Stimulated activated CD8-positive, alpha-beta memory T cell treated with anti-CD3 and anti-CD28 coated beads, Interleukin-15, amount 100 ng/mL, for 24 hours (primary cell): ENCODE data around the gene ACR.

Experiments used
- DNase-seq: peaks from one replicate; pipeline ENCODE4 v3.0.0-alpha.2; 2020; ENCODE audit warnings: low read depth

Gene ACR

GRCh38 chr22:50717709-50718351, 20.2 kb upstream of the ACR start:
- DNase-seq = no peak

DNA sequence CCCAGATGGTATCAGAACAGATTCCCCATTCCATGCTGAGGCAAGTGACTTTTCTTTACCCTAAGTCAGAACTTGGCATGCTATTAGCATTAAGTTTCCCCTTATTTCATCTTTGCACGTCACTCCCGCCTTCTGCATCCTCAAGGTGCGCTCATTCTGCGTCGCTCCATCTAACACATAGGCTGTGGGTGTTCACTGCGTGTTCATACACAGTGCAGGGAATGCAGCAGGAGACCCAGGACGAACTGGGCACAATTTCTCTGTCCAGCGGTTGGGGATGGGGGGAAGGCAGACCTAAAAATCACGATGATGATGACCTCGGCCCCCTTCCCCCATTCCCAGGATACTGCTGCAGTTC, 19.7 kb upstream of the ACR start:
- DNase-seq = no peak

DNA sequence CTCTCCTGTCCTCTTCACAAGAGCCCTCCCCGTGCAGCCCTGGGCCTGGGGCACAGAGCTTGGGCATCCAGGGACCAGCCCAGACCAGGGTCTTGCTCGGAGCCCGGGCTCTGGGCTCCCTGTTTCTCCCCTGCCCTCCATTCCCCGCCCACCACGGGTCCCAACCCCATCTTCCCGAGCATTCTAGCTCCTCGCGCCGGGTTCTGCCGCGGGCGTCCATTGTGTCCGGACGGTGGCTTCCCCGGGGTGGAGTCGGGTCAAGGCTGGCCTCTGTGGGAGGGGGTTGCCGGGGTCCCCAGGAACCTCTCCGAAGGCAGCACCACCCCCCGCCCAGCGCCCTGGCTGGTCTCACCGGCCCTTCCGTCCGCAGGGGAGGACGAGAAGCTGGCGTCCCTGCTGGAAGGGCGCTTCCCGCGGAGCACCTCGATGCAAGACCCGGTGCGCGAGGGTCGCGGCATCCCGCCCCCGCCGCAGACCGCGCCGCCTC, 18.1 kb upstream of the ACR start:
- DNase-seq = no peak

DNA sequence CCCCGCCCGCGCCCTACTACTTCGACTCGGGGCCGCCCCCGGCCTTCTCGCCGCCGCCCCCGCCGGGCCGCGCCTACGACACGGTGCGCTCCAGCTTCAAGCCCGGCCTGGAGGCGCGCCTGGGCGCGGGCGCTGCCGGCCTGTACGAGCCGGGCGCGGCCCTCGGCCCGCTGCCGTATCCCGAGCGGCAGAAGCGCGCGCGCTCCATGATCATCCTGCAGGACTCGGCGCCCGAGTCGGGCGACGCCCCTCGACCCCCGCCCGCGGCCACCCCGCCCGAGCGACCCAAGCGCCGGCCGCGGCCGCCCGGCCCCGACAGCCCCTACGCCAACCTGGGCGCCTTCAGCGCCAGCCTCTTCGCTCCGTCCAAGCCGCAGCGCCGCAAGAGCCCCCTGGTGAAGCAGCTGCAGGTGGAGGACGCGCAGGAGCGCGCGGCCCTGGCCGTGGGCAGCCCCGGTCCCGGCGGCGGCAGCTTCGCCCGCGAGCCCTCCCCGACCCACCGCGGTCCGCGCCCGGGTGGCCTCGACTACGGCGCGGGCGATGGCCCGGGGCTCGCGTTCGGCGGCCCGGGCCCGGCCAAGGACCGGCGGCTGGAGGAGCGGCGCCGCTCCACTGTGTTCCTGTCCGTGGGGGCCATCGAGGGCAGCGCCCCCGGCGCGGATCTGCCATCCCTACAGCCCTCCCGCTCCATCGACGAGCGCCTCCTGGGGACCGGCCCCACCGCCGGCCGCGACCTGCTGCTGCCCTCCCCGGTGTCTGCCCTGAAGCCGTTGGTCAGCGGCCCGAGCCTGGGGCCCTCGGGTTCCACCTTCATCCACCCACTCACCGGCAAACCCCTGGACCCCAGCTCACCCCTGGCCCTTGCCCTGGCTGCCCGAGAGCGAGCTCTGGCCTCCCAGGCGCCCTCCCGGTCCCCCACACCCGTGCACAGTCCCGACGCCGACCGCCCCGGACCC, 17.4 kb upstream of the ACR start:
- DNase-seq = no peak

DNA sequence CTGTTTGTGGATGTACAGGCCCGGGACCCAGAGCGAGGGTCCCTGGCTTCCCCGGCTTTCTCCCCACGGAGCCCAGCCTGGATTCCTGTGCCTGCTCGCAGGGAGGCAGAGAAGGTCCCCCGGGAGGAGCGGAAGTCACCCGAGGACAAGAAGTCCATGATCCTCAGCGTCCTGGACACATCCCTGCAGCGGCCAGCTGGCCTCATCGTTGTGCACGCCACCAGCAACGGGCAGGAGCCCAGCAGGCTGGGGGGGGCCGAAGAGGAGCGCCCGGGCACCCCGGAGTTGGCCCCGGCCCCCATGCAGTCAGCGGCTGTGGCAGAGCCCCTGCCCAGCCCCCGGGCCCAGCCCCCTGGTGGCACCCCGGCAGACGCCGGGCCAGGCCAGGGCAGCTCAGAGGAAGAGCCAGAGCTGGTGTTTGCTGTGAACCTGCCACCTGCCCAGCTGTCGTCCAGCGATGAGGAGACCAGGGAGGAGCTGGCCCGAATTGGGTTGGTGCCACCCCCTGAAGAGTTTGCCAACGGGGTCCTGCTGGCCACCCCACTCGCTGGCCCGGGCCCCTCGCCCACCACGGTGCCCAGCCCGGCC, 16.7 kb upstream of the ACR start:
- no peak for DNase-seq

- DNase-seq = no peak
These were observed 15.8 kb upstream of the ACR start for GRCh38 chr22:50722048-50722701.

DNA sequence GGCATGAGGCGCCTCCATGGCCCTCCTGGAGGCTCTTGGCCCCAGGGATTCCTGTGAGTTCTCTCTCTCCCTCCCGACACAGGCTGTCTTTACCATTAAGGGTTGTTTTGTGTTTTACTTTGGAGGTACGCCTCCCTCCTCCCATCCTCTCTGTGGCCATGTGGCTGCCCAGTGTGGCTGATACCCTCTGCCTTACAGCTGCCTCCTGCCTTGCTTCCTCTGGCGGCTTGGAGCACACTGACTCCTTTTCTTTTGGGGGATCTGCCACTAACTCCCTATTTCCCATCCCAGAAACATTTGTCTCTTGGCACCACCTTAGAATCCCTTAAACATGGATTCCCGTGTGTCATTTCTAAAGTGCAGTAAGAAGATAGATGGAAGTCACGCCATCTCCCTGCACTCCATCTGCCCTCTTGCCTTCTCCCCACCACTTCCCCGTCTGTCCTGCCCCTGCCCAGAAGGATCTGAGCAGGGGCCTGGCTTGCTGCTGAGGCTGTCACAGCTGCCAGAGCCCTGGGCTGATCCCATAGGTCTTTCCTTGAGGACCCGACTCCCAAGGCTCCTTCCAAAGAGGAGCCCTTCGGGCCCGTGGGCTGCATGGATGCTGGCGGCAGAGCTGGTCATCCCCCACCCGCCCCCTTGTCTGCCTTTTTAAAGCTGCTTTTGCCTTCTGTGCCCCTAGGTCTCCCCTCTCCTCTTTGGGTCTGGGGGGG, 15.1 kb upstream of the ACR start:
- no peak for DNase-seq

- DNase-seq = no peak
These were observed 14.0 kb upstream of the ACR start for GRCh38 chr22:50723991-50724390.

- DNase-seq = no peak
These were observed 13.4 kb upstream of the ACR start for GRCh38 chr22:50724616-50725015.

- DNase-seq = no peak
These were observed 12.4 kb upstream of the ACR start for GRCh38 chr22:50725597-50725996.

- no peak for DNase-seq
These were observed 11.2 kb upstream of the ACR start for GRCh38 chr22:50726643-50727340.

- DNase-seq = no peak
These were observed 10.1 kb upstream of the ACR start for GRCh38 chr22:50727678-50728522.

- DNase-seq = no peak
These were observed 9.5 kb upstream of the ACR start for GRCh38 chr22:50728523-50728931.

GRCh38 chr22:50729391-50730012, 8.5 kb upstream of the ACR start:
- DNase-seq = no peak

GRCh38 chr22:50730013-50730891, 7.8 kb upstream of the ACR start:
- DNase-seq = no peak

- no peak for DNase-seq
These were observed 6.9 kb upstream of the ACR start for GRCh38 chr22:50730941-50731661.

- peak; percentile 19 for DNase-seq
These were observed 6.0 kb upstream of the ACR start for GRCh38 chr22:50731811-50732624.
